ENCODE measurements around the gene CEP83. TPM values are rescaled to one million over a fixed set of nuclear protein-coding genes. Genes with fewer than 3 reads are reported as not detected.
"Not testable (repeated sequence)": the region's sequence is repeated elsewhere in the genome, so short reads cannot be mapped to it uniquely, and the experiment has no call there.

CEP83 gene
- total and polyA plus RNA-seq, 10 donors = 6.8 to 29.0 (median 14.0) TPM

DNA sequence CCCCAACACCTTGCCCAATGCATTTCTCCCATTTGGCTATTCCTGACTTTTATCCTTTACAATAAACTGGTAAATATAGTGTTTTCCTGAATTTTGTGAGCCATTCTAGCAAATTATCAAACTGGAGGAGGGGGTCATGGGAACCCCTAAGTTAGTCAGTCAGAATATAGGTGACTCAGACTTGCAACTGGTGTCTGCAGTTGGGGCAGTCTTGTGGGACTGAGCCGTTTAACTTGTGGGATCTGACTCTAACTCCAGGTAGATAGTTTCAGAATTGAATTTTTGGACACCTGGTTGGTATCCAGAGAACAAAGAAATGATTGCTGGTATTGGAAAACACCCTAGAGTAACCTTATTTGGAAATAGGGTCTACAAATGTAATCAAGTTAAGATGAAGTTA lies 133.4 kb downstream of the CEP83 start:
- TF ChIP-seq POLR2AphosphoS5 (IDR thresholded peaks at IDR 0.05) = no peak
- intact Hi-C loops (cut with DNase I; ENCODE audit: low total_unique reads) = no loop called here
- no peaks in the 10 kb centered on the region for H3K27me3 ChIP-seq (replicated peaks in 1 of 7)
- WGBS, 5 donors = 70 to 91% (median 84%) methylated on average over 1 of the region's 1 CpG
- H3K9me3 ChIP-seq = peaks cover 0 to 5% (median 4%) of the 10 kb centered on the region in 8 donors
- peaks cover 0 to 77% (median 15%) of the 10 kb centered on the region in 6 donors for H3K36me3 ChIP-seq
- H3K4me1 ChIP-seq = no peaks in the 10 kb centered on the region
- no peak overlapping the region for H3K4me3 ChIP-seq
- H3K27ac ChIP-seq = no peak overlapping the region
- no peak for DNase-seq

DNA sequence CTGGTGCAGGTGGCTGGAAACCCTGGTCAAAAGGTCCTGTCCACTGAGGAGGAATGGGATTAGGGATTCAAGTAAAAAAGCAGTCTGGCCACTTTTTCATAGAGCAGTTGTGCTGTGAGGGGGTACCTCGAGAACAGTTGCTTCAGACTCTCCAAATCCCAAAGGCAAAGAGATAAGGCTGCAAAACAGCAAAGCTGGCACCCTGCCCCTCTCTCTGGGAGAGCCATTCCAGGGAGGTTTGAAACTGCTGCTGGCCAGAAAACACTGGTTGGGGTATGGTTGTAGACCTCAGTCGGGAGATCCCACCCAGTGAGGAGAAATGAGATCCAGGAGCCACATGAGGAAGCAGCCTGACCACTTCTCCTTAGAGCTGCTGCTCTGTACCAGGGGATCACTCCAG lies 137.3 kb downstream of the CEP83 start:
- no peak overlapping the region for H3K4me3 ChIP-seq
- peaks cover 0 to 66% (median 17%) of the 10 kb centered on the region in 6 donors for H3K36me3 ChIP-seq
- H3K4me1 ChIP-seq = peaks cover 0 to 12% (median 0%) of the 10 kb centered on the region in 6 donors
- H3K27me3 ChIP-seq (replicated peaks in 1 of 7) = no peaks in the 10 kb centered on the region
- intact Hi-C loops (cut with DNase I; ENCODE audit: low total_unique reads) = no loop called here
- 88 to 100% (median 91%) methylated on average over 2 of the region's 2 CpGs for WGBS, 5 donors
- DNase-seq = no peak
- H3K9me3 ChIP-seq = peaks cover 5 to 44% (median 34%) of the 10 kb centered on the region in 8 donors
- TF ChIP-seq POLR2AphosphoS5 (IDR thresholded peaks at IDR 0.05) (no peak), POLR2A (IDR thresholded peaks at IDR 0.05) (no peak)
- TF ChIP-seq, protein P1, sequence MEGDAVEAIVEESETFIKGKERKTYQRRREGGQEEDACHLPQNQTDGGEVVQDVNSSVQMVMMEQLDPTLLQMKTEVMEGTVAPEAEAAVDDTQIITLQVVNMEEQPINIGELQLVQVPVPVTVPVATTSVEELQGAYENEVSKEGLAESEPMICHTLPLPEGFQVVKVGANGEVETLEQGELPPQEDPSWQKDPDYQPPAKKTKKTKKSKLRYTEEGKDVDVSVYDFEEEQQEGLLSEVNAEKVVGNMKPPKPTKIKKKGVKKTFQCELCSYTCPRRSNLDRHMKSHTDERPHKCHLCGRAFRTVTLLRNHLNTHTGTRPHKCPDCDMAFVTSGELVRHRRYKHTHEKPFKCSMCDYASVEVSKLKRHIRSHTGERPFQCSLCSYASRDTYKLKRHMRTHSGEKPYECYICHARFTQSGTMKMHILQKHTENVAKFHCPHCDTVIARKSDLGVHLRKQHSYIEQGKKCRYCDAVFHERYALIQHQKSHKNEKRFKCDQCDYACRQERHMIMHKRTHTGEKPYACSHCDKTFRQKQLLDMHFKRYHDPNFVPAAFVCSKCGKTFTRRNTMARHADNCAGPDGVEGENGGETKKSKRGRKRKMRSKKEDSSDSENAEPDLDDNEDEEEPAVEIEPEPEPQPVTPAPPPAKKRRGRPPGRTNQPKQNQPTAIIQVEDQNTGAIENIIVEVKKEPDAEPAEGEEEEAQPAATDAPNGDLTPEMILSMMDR (IDR thresholded peaks at IDR 0.05 in 8 of 11, conservative IDR thresholded peaks at IDR 0.05 in 3 of 11) = no peak
- no peak overlapping the region for H3K27ac ChIP-seq

- H3K27ac ChIP-seq = no peak overlapping the region
- peaks cover 0 to 12% (median 0%) of the 10 kb centered on the region in 6 donors for H3K4me1 ChIP-seq
- no peak overlapping the region for H3K4me3 ChIP-seq
- H3K9me3 ChIP-seq = peaks cover 5 to 55% (median 43%) of the 10 kb centered on the region in 8 donors
- no peak for TF ChIP-seq POLR2A (IDR thresholded peaks at IDR 0.05)
- TF ChIP-seq POLR2AphosphoS5 (IDR thresholded peaks at IDR 0.05) = no peak
- TF ChIP-seq, protein P1 (IDR thresholded peaks at IDR 0.05 in 8 of 11, conservative IDR thresholded peaks at IDR 0.05 in 3 of 11) = no peak
- peaks cover 0 to 46% (median 17%) of the 10 kb centered on the region in 6 donors for H3K36me3 ChIP-seq
- intact Hi-C loops (cut with DNase I; ENCODE audit: low total_unique reads) = no loop called here
- no peaks in the 10 kb centered on the region for H3K27me3 ChIP-seq (replicated peaks in 1 of 7)
- no peak for DNase-seq
Measured at GRCh38 chr12:94320109-94320508, 139.6 kb downstream of the CEP83 start.

- WGBS, 5 donors = 35 to 62% (median 40%) methylated on average over 1 of the region's 1 CpG
- Histone ChIP-seq H3K36me3 (peaks cover 0 to 32% (median 15%) of the 10 kb centered on the region in 6 donors), H3K4me3 (no peak overlapping the region), H3K27ac (no peak overlapping the region), H3K4me1 (peaks cover 0 to 12% (median 0%) of the 10 kb centered on the region in 6 donors), H3K9me3 (peaks cover 5 to 57% (median 51%) of the 10 kb centered on the region in 8 donors), H3K27me3 (replicated peaks in 1 of 7) (no peaks in the 10 kb centered on the region)
- TF ChIP-seq POLR2A (IDR thresholded peaks at IDR 0.05) (no peak), POLR2AphosphoS5 (IDR thresholded peaks at IDR 0.05) (no peak)
- TF ChIP-seq, protein P1 (IDR thresholded peaks at IDR 0.05 in 8 of 11, conservative IDR thresholded peaks at IDR 0.05 in 3 of 11) = no peak
- DNase-seq = no peak
- intact Hi-C loops (cut with DNase I; ENCODE audit: low total_unique reads) = no loop called here
Measured at GRCh38 chr12:94318181-94318580, 141.5 kb downstream of the CEP83 start.

- Histone ChIP-seq H3K4me1 (peaks cover 0 to 12% (median 0%) of the 10 kb centered on the region in 6 donors), H3K9me3 (peaks cover 5 to 56% (median 50%) of the 10 kb centered on the region in 8 donors), H3K36me3 (peaks cover 0 to 25% (median 3%) of the 10 kb centered on the region in 6 donors)
- H3K27me3 ChIP-seq (replicated peaks in 1 of 7); H3K4me3 ChIP-seq; intact Hi-C loops (cut with DNase I; ENCODE audit: low total_unique reads); DNase-seq; H3K27ac ChIP-seq: not testable (repeated sequence)
- WGBS, 5 donors = 94 to 99% (median 96%) methylated on average over 2 of the region's 2 CpGs
Measured at GRCh38 chr12:94316600-94316999, 143.1 kb downstream of the CEP83 start.

Data from spleen (tissue), 11 donors.